Left kidney (tissue), 2 donors: ENCODE results near the gene ANKRD13B. TPM values are rescaled to one million over a fixed set of nuclear protein-coding genes. Genes with fewer than 3 reads are reported as not detected.

ENCODE experiments used
- DNase-seq: peaks from one replicate; pipeline ENCODE4 v3.0.0-alpha.2; 2013
- polyA plus RNA-seq: library from polyadenylated mRNA; unstranded; fragments of 120-200 nt; gene quantifications from one replicate; pipeline ENCODE4 v1.2.1, GENCODE V29; 2013; ENCODE audit not compliant: insufficient read length

The ANKRD13B gene
- polyA plus RNA-seq, 1 donor = 11.1 TPM

DNA sequence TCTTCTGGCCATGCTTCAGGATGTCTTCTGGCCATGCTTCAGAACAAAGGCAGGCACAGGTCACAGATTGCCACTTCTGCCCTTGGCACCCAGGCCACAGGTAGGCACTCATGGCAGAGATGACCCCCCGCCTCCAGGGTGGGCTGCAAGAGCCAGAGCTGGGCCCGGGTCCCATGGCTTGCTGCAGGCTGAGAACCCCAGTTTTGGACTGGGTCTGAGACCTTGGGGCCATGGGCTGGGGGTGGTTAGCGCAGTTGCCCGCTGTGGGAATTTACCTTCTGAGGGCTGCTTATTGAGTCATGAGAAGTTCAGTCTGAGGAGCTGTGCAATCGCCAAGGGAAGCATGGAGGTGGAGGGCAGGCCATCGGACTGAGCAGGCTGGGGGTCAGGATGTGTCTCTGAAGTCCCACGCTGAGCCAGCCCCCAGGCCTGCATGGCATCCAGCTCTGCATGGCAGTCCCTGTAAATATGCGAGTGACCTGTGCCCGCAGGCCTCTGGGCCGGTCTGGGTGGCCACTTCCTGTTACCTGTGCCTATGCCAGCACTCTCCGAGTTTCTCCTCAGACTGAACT lies 1.7 kb downstream of the ANKRD13B start:
- DNase-seq = no peak

DNA sequence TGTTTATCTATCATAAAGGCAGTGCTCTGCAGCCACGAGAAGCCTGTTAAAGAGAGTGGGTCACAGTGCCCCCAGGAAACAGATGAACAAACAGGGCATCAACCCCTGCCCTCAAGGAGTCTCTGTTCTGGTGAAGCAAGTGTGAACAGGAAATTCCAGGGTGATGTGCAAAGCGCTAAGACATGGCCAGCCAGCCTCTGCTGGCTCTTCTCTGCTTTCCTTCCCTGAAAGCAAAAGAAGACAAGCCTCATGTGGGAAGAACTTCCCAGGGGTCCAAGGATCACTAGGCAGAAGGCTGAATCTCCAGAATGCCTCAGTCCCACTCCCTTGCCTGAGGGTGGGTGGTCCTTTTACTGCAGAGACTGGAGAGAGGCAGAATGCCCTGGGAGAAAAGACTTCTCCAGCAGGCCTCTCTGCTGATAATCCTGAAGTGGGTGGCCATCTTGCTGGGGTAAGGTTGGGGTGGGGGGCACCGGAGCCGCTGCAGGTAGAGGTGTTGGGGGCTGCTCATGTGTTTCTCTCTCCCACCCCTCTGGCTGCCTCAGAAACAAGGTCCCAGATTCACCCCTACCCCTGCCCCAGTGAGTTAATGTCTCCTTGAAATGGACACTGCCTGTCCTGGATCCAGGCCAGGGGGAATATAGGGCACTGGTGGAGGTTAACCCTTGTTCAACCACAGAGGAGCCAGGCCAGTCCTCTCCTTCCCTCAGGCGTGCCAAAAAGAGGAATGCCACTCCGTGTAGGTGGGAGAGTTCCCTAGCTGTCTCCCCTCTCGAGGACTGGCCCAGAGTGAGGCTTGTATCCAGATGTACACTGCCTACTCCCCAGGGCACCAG lies 2.4 kb downstream of the ANKRD13B start:
- no peak for DNase-seq

DNA sequence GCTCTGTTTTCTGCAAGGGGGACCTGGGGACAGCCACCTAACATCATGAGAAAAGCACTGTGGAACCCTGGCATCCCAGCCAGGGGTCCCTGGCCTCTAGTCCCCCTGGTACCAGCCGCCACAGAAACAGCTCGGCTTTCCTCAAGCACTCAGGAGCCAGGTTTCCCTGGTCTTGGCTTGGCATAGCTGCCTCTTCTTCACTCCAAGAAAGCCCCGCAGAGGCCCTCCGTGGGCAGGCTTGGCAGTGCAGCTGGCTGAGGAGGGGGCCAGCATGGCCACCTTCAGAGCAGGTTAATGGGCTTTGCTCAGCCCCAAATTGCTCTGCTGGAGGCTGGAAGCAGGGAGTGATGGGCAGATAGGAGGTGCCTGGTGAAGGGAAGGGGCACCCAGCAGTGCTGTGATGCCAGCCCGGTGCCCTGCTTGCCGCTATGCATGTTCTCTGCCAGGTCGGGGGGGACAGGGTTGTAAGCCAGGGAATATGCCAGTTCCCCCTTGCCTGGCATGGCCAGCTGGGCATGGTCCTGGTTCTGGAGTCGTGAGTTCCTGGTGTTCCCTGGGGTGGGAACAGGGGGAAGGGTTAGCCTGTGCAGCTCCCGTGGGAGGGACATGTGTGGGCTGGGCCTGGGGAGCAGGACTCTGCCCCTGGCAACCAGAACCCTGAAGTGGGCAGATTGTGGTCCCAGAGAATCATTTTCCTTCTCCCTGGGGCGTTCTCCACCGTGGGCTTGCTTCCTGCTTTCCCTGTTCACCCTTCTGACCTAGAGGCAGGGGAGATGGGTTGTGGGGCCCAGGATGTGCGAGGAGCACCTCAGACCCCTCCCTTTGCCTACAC lies 3.2 kb downstream of the ANKRD13B start:
- DNase-seq = no peak

DNA sequence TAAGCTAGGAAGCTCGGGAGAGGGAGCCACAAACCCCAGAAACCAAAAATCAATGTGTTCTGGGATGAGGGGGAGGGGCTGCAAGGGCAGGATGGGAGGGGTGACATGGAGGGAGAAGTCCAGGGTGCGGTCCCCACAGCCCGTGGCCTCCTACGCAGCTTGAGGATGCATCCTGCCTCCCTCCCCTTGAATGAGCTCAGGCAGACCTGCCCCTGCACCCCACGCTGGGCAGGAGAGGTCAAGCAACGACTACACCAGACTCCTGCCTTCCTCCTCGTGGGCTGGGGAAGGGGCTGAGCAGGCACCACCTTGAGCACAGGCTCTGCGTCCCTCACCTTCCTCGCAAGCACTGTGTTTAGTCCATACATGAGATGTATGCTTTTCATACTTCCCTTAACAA lies 3.9 kb downstream of the ANKRD13B start:
- no peak for DNase-seq

DNA sequence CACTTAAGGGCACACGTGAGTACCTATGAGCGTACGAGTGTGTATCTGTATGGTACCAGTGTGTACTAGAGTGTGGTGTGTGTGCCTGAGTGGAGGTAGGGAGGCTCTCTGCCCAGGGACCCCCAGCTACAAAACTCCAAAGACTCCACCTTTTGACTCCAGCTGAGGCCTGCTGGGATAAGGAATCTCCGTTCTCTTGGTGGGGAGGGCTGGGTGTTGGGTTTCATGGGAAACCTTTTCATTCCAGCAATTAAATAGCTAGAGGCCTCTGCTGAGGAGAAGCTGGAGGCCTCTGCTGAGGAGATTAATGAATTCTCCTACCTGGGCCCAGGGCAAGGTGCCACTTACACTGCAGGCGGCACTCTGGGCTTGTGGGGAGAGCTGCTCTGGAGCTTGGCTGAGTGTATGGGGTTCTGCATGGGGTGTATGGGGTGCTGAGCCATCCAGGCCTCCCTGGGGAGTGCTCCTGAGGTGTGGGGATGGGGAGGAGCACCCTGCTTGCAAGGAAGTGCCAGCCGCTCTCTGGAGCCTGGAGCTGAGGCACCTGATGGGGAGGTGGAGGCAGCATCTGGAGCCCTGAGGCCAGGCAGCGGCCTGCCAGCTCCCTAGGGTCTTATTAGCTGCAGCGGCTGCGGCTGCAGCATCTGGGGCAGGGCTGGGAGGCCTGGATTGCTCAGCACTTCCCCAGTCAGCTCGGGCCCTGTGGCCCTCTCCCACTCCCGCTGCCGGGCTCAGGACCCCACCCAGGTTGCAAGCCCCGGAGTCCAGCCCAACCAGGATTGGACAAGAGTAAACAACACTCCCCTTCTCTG lies 4.6 kb downstream of the ANKRD13B start:
- DNase-seq = no peak

DNA sequence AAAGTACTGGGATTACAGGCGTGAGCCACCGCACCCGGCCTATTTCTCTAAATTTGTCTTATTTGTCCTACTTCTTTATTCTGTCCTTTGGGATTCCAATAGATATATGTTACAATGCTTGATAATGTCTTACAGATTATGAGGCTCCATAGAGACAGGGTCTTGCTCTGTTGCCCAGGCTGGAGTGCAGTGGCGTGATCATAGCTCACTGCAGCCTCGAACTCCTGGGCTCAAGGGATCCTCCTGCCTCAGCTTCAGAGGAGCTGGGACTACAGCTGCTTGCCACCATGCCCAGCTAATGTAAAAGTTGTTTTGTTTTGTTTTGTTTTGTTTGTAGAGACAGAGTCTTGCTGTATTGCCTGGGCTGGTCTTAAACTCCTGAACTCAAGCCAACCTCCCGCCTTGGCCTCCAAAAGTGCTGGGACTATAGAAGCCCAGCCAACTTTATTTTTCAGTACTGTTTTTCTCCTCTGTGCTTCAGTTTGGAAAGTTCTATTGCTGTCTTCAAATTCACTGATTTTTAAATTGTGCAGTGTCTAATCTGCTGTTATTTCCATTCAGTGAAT lies 10.3 kb downstream of the ANKRD13B start:
- DNase-seq = no peak

DNA sequence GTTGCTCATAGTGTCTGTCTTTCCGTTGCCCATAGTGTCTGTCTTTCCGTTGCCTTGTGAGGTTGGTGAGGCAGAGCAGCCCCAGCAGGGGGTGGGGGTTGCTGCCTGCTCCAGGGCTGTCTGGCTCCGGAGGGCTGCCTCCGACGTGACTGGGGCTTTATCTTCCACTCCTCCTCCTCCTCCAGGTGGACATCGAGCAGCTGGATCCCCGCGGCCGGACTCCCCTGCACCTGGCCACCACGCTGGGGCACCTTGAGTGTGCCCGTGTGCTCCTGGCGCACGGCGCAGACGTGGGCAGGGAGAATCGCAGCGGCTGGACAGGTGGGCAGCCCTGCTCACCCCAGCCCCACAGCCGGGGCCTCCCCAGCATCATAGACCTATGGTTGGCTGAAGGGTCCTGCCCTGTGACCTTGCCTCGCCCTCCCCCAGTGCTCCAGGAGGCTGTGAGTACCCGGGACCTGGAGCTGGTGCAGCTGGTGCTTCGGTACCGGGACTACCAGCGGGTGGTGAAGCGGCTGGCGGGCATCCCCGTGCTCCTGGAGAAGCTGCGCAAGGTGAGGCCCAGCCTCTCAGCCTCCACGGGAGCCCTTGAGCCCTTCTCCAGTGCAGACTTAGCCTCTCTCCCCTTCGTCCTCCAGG lies 14.7 kb downstream of the ANKRD13B start:
- DNase-seq = no peak

DNA sequence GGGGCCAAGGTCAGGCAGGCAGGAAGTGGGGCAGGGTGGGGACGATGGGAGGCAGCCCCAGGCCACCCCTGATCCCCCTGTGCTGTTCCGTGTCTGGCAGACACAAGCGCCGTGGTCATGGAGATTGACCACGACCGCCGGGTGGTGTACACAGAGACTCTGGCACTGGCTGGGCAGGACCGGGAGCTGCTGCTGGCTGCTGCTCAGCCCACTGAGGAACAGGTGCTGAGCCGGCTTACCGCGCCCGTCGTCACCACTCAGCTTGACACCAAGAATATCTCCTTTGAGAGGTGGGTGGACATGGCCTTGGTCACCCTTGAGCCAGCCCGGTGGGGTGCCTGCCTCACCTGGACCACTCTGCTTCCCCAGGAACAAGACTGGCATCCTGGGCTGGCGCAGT lies 16.1 kb downstream of the ANKRD13B start:
- no peak for DNase-seq

DNA sequence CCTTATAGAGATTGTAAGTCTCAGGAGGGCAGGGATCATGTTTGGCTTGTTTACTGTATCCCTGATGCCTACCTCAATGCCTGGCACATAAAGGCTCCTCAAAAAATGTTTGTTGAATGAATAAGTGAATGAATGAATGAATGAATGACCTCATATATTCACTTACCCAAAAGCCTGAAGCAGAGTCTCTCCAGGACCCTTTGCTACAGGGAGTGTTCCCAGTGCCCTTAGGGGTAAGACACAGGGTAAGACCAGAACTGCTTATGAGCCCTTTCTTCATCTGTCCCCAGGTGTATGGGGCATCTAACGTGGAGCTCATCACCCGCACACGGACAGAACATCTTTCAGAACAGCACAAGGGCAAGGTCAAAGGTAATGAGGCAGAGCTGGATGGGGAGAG lies 17.5 kb downstream of the ANKRD13B start:
- DNase-seq = no peak

DNA sequence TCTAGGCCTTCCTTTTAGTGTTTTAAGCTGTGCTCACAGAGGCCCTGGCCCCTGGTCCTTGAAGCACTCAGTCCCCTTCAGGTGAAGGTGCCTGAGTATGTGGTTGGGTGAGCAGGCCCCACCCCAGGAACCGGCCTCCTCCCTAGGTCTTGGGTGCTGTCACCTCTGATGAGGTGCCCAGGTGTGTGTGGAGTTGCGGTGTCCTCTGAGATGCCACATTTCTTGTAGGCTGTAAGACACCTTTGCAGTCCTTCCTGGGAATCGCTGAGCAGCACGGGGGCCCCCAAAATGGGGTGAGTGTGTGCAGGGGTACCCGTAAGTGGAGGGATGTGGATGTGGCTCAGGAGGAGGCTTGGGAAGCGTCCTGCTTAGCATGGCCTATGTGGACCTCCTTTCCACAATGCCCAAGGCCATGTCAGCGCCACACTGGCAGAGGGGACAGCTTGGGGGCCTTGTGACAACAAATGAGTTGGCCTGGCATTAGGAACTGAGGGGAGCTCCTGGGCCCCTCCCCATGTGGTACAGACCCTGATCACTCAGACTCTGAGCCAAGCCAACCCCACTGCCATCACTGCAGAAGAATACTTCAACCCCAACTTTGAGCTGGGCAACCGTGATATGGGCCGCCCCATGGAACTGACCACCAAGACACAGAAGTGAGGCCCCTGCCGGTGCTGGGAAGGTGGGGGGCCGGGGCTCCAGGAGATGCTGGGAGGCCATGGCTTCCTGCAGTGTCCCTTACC lies 18.6 kb downstream of the ANKRD13B start:
- DNase-seq = no peak

DNA sequence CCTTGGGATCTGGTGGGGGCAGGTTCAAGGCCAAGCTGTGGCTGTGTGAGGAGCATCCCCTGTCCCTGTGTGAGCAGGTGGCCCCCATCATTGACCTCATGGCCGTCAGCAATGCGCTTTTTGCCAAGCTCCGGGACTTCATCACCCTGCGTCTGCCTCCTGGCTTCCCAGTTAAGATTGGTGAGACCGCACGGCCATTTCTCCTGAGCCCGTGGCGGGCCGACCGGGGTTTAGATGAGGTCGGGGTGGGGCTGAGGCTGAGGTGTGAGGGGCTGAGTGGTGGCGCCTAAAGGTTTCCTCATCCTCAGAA lies 19.1 kb downstream of the ANKRD13B start:
- DNase-seq = no peak

DNA sequence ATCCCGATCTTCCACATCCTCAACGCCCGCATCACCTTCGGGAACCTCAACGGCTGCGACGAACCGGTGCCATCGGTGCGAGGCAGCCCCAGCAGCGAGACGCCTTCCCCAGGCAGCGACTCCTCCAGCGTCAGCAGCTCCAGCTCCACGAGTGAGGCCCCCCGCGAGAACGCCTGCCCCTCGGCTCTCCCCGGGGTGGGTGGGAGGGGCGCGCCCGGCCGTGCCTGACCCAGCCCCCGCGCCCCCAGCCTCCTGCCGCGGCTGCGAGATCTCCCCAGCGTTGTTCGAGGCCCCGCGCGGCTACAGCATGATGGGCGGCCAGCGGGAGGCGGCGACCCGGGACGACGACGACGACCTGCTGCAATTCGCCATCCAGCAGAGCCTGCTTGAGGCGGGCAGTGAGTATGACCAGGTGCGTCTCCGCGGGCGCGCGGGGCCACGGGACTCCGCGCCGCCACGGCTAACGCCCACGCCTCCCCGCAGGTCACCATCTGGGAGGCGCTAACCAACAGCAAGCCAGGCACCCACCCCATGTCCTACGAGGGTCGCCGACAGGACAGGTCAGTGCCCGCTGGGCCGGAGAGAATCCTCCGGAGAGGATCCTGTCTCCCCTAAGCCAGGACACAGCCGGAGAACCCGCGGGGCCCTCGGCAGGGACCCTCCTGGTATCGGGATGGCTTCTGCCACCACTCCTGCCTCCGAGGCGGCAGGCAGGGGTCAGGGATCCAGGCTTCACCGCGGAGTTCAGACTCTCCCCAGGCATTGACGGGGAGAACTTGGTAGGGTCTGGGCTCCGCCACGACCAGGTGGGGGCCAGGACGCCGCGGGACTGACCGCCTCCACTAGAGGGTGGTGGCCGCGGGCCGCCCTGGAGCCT lies 19.7 kb downstream of the ANKRD13B start:
- no peak for DNase-seq

DNA sequence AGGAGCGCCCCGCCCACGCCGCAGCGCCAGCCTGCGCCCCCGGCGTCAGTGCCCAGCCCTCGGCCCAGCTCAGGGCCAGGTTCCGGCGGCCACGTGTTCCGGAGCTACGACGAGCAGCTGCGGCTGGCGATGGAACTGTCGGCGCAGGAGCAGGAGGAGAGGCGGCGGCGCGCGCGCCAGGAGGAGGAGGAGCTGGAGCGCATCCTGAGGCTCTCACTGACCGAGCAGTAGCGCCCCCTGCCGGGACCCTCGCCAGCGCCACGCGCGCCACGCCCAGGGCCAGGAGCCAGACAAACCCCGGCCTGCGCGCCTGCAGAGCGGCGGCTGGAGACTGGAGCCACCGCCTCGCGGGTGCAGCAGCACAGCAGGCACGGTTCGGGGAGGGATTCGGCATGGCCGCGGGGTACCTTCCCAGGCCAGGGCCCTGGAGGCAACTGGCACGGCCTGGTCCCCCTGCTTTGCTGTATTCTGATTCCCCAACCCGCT lies 20.5 kb downstream of the ANKRD13B start:
- peak; percentile 93 for DNase-seq

DNA sequence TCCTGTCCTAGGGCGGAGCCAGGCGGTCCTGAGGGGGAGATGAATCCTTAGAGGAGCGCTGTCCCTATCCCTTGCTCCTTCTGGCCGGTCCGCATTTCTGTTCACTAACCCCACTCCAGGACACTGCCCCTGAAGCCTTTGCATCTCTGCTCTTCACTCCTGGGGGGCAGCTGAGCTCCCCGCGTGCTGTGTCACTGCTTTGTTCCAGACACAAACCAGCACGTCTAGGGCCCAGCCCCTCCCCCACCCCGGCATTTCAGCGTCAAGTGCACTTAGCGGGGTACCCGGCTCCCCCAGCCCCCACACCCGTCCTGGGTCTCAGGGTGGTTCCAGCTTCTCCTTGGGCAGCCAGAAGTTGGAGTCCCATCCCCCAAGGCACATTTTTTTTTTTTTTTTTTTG lies 20.9 kb downstream of the ANKRD13B start:
- no peak for DNase-seq

DNA sequence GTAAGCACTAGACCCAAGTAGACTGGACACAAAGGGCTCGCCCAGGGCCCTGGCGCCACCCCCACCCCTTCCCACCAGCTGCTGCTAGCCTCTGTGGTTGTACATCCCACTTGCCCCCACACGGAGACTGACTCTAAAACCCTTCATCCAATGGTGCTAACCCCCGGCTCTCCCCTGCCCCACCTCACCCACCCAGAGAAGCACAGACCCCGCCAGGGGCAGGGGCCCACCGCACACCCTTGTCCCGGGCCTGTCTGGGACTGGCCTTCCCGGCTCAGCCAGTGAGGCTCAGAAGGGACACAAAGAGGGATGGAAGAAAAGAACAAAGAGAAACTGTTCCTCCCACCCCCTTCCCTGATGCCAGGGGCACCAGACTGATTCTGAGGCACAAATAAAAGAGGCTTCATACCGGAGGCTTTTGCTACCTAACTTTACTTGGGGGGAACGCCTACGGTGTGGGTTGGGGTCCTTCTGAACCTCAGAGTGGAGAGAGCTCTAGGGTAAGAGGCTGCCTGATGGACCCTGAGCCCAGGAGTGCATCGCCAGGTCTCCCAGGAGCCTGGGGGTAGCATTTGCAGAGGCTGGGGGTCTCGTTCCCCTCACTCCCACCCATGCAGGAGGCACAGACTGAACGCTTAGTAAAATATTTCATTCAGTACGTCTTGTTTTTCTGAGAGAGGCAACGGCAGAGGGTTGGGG lies 21.6 kb downstream of the ANKRD13B start:
- no peak for DNase-seq

DNA sequence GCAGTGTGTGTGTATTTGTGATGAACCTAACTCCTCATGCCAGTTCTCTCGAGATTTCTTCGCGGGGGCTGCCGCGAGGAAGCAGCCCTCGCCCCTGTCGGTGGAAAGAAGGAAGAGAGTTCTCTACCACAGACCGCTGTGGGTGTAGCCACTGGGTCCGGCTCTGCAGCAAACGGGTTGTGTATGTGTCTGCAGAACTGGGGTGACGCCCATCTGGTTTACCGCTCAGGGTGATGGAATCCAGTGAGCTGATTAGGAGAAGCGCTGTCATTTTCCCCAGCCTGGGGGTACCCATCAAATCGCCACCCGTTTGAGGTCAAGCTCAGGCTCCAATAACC lies 22.1 kb downstream of the ANKRD13B start:
- no peak for DNase-seq

DNA sequence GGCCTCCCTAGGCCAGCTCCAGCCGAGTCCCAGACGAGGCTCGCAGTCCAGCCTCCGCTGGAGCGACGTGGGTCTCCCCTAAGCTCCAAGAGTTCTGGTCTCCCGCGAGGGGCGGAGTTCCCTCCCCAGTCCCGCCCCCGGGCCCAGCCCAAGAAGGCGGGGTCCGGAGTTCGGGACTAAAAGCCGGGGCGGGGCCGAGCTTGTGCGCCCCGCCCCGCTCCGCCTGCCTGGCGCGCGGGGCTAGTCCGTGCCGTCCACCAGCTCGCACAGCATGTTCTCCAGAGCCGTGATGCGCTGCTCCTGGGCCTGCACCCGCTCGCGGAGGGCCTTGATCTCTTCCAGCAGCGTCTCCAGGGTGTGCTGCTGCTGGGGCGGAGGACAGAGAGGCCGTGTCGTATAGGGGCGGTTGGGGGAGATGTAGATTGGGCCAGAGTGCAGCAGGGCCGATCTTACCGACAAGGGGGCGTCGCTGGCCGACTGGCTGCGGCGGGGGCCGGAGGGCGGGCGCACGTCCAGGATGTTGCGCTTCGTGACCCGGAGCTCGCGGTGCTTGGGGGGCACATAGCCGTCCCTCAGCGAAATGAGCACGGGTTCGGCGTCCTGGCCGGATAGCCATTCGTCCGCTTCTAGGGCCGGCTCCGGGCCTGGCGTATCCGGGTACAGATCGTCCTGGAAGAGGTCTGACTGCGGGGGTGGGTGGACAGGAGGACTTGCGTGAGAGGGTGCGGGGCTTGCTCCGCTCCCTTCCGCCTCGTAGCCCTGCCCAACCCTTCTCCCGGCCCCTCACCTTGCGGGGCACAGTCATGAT lies 22.8 kb downstream of the ANKRD13B start:
- DNase-seq = peak; percentile 84
